Germinal center (tissue), 1 donor: Measurements from ENCODE around the gene MAP7.
"Not testable (repeated sequence)": the region's sequence is repeated elsewhere in the genome, so short reads cannot be mapped to it uniquely, and the experiment has no call there.

ENCODE experiments used
- DNase-seq: peaks from one replicate; pipeline ENCODE4 v3.0.0; 2012; ENCODE audit warnings: mixed read lengths, low spot score

MAP7 gene

GRCh38 chr6:136383268-136383937 is 166.8 kb downstream of the MAP7 start:
- DNase-seq: no peak

GRCh38 chr6:136382676-136383252 is 167.5 kb downstream of the MAP7 start:
- DNase-seq: no peak

GRCh38 chr6:136378888-136379287 is 171.3 kb downstream of the MAP7 start:
- DNase-seq: no peak

GRCh38 chr6:136375836-136376235 is 174.4 kb downstream of the MAP7 start:
- not testable (repeated sequence) for DNase-seq

GRCh38 chr6:136371959-136372358 is 178.3 kb downstream of the MAP7 start:
- no peak for DNase-seq

GRCh38 chr6:136370988-136371728 is 179.1 kb downstream of the MAP7 start:
- DNase-seq: no peak

- DNase-seq: peak; percentile 18
Measured at GRCh38 chr6:136365776-136366354, 184.4 kb downstream of the MAP7 start.

GRCh38 chr6:136362421-136363356 is 187.5 kb downstream of the MAP7 start:
- DNase-seq: no peak

- DNase-seq: no peak
Measured at GRCh38 chr6:136361787-136362186, 188.4 kb downstream of the MAP7 start.

- no peak for DNase-seq
Measured at GRCh38 chr6:136360783-136361182, 189.4 kb downstream of the MAP7 start.

- DNase-seq: no peak
Measured at GRCh38 chr6:136359851-136360250, 190.4 kb downstream of the MAP7 start.

GRCh38 chr6:136351518-136352110 is 198.6 kb downstream of the MAP7 start:
- no peak for DNase-seq

GRCh38 chr6:136350914-136351313 is 199.3 kb downstream of the MAP7 start:
- DNase-seq: no peak

- DNase-seq: no peak
Measured at GRCh38 chr6:136347847-136348246, 202.4 kb downstream of the MAP7 start.

- no peak for DNase-seq
Measured at GRCh38 chr6:136345145-136345544, 205.1 kb downstream of the MAP7 start.

- DNase-seq: no peak
Measured at GRCh38 chr6:136344420-136344819, 205.8 kb downstream of the MAP7 start.

GRCh38 chr6:136343700-136344099 is 206.5 kb downstream of the MAP7 start:
- DNase-seq: no peak

GRCh38 chr6:136343275-136343674 is 206.9 kb downstream of the MAP7 start:
- no peak for DNase-seq

- DNase-seq: no peak
Measured at GRCh38 chr6:136341967-136342366, 208.3 kb downstream of the MAP7 start.

- no peak for DNase-seq
Measured at GRCh38 chr6:136341367-136341766, 208.9 kb downstream of the MAP7 start.

- DNase-seq: no peak
Measured at GRCh38 chr6:136338486-136338885, 211.7 kb downstream of the MAP7 start.
